K562 (cell line): ENCODE measurements around the gene B3GNT7. TPM values are rescaled to one million over a fixed set of nuclear protein-coding genes. Genes with fewer than 3 reads are reported as not detected.

ENCODE experiments used
- ATAC-seq: fragments of 200-7000 bp; cut with Tn5 transposase; 3 replicates; pipeline ENCODE4 v1.9.1; 2020; ENCODE audit warnings: moderate library complexity
- BruUV-seq: library from RNA; stranded (reverse); fragments of 400-500 nt; replicated peaks from 2 replicates; lab custom pipeline; 2021; lab: Mats Ljungman, UMichigan
- CTCF ChIA-PET: fragments of 300-600 bp; formaldehyde crosslinking; extraction: SDS; loops from one replicate; lab custom pipeline; 2021; ENCODE audit warnings: low intra/inter-chr PET ratio; lab: Yijun Ruan, JAX
- POLR2A ChIA-PET: fragments of 300-600, 350-650 bp; sonication (Branson Sonifier 250); formaldehyde crosslinking; extraction: SDS; loops from one replicate; lab custom pipeline; 2021; ENCODE audit warnings: antibody characterized with exemption, inconsistent platforms; lab: Yijun Ruan, JAX
- DNase-seq, 4 experiments: peaks; one replicate each; pipeline versions ENCODE4 v3.0.0 to v3.0.0-alpha.2; 2011 to 2018; ENCODE audit warnings: low spot score in 3 of 4, mixed read lengths in 3 of 4; ENCODE audit errors: extremely low read depth in 1 of 4
- FAIRE-seq: peaks from 2 replicates; lab custom pipeline; 2011; peaks lifted over from hg19 to GRCh38; lab: Jason Lieb, UNC
- H2AFZ ChIP-seq: 2 replicates; pipeline ENCODE4 v1.6.0; 2011; ENCODE audit warnings: low read depth, low read length, control low read depth, inconsistent platforms
- H3K27ac ChIP-seq: fragments of 200-600 bp; 3 replicates; pipeline ENCODE4 v1.8.0; 2011; ENCODE audit warnings: low read depth, mild to moderate bottlenecking, control low read depth, inconsistent platforms, low read length, moderate library complexity, mixed read lengths; ENCODE audit errors: extremely low read depth
- H3K27me3 ChIP-seq, 2 experiments: fragments of 300-600 bp in 1 of 2; 2 replicates in 1 of 2; 3 replicates in 1 of 2; pipeline versions ENCODE4 v1.6.0 to v1.8.0; 2011; ENCODE audit warnings: inconsistent platforms in 2 of 2, low read length in 2 of 2, mild to moderate bottlenecking in 1 of 2, mixed read lengths in 1 of 2, moderate library complexity in 1 of 2; ENCODE audit not compliant: control insufficient read depth in 2 of 2, insufficient read depth in 2 of 2
- H3K36me3 ChIP-seq: fragments of 300-600 bp; 3 replicates; pipeline ENCODE4 v1.8.0; 2011; ENCODE audit warnings: mild to moderate bottlenecking, low read length, inconsistent platforms; ENCODE audit not compliant: control insufficient read depth, insufficient read depth
- H3K4me1 ChIP-seq, 2 experiments: fragments of 200-600 bp in 1 of 2; replicated peaks in 1 of 2; 2 replicates in 1 of 2; 3 replicates in 1 of 2; pipeline versions ENCODE4 v1.5.1 to v1.8.0; 2011; ENCODE audit warnings: inconsistent platforms in 2 of 2, low read length in 2 of 2, mild to moderate bottlenecking in 1 of 2, mixed read lengths in 1 of 2, moderate library complexity in 1 of 2; ENCODE audit not compliant: control insufficient read depth in 2 of 2, insufficient read depth in 2 of 2
- H3K4me2 ChIP-seq: 2 replicates; pipeline ENCODE4 v1.6.1; 2011; ENCODE audit warnings: low read length, control low read depth, inconsistent platforms, mixed read lengths; ENCODE audit not compliant: insufficient read depth
- H3K4me3 ChIP-seq: fragments of 200-600 bp; sonication (generic), shearing (Covaris generic); 2 replicates; pipeline ENCODE4 v1.5.1; 2016; ENCODE audit warnings: control low read depth, inconsistent platforms
- H3K79me2 ChIP-seq: fragments of 200-600 bp; 3 replicates; pipeline ENCODE4 v1.8.0; 2011; ENCODE audit warnings: low read length, inconsistent platforms; ENCODE audit not compliant: control insufficient read depth, insufficient read depth
- H3K9ac ChIP-seq, 2 experiments: 2 replicates each; pipeline versions ENCODE4 v1.6.0 to v1.6.1; 2011; ENCODE audit warnings: low read depth in 2 of 2, low read length in 2 of 2, control low read depth in 1 of 2, inconsistent platforms in 1 of 2, mild to moderate bottlenecking in 1 of 2, mixed read lengths in 1 of 2; ENCODE audit not compliant: insufficient read depth in 1 of 2
- H3K9me1 ChIP-seq: one replicate; pipeline ENCODE4 v1.6.0; 2011; ENCODE audit warnings: inconsistent platforms, mild to moderate bottlenecking, low read length, moderate library complexity; ENCODE audit not compliant: control insufficient read depth, insufficient read depth
- H3K9me3 ChIP-seq: replicated peaks from 2 replicates; pipeline ENCODE4 v1.5.1; 2011; ENCODE audit warnings: low read depth, low read length, inconsistent platforms; ENCODE audit not compliant: control insufficient read depth, insufficient read depth
- H4K20me1 ChIP-seq: replicated peaks from 2 replicates; pipeline ENCODE4 v1.6.1; 2011; ENCODE audit warnings: low read length, inconsistent platforms, mixed read lengths; ENCODE audit not compliant: control insufficient read depth, insufficient read depth
- DLX4 ChIP-seq: fragments of 250-450 bp; sonication (Bioruptor Pico); IDR thresholded peaks from 2 replicates; pipeline ENCODE4 v1.6.1; 2021; ENCODE audit warnings: mild to moderate bottlenecking
- MEF2D ChIP-seq: conservative IDR thresholded peaks from 2 replicates; pipeline ENCODE4 v1.6.1; 2016; ENCODE audit warnings: low read depth, missing genetic modification characterization, missing compliant biosample characterization
- NFATC3 ChIP-seq: fragments of 450-650 bp; IDR thresholded peaks from 2 replicates; pipeline ENCODE4 v1.6.1; 2017; ENCODE audit warnings: mild to moderate bottlenecking
- PCBP2 ChIP-seq: fragments of 200-400 bp; formaldehyde crosslinking; IDR thresholded peaks from 2 replicates; pipeline ENCODE4 v1.6.1; 2018; ENCODE audit warnings: low read length, low read depth, mild to moderate bottlenecking, moderate library complexity; ENCODE audit not compliant: poor library complexity, severe bottlenecking
- PTRF ChIP-seq: fragments of 450-650 bp; IDR thresholded peaks from 2 replicates; pipeline ENCODE4 v1.6.1; 2016; ENCODE audit warnings: mild to moderate bottlenecking, missing genetic modification characterization, missing compliant biosample characterization
- SMARCC2 ChIP-seq: fragments of 450-650 bp; IDR thresholded peaks from 2 replicates; pipeline ENCODE4 v1.6.1; 2017; ENCODE audit warnings: antibody characterized with exemption, moderate library complexity, mild to moderate bottlenecking, low read depth
- TFE3 ChIP-seq: fragments of 450-650 bp; formaldehyde crosslinking; IDR thresholded peaks from 2 replicates; pipeline ENCODE4 v1.4.0; 2020; ENCODE audit warnings: mild to moderate bottlenecking, mixed read lengths
- ZBTB33 ChIP-seq: sonication (generic); formaldehyde crosslinking; IDR thresholded peaks from 2 replicates; pipeline ENCODE4 v1.8.1; 2023; ENCODE audit warnings: mild to moderate bottlenecking, missing genetic modification reagents
- ZNF146 ChIP-seq: IDR thresholded peaks from one replicate; pipeline ENCODE4 v1.6.1; 2018; ENCODE audit warnings: missing compliant biosample characterization; ENCODE audit not compliant: unreplicated experiment
- ZNF274 ChIP-seq: IDR thresholded peaks from 2 replicates; pipeline ENCODE4 v1.6.1; 2011; ENCODE audit warnings: low read depth, mild to moderate bottlenecking, low read length, moderate library complexity, borderline replicate concordance
- ZNF785 ChIP-seq: fragments of 250-450 bp; sonication (Bioruptor Pico); IDR thresholded peaks from 2 replicates; pipeline ENCODE4 v1.4.0; 2020; ENCODE audit warnings: mild to moderate bottlenecking
- WGBS: fragments of 100-300 bp; shearing (Covaris generic); methylation state at CpG from one replicate; pipeline ENCODE4 v1.1.6; 2016; ENCODE audit warnings: low coverage, mixed read lengths; ENCODE audit not compliant: insufficient coverage; ENCODE audit errors: missing lambda C conversion rate; 5-methylcytosine and 5-hydroxymethylcytosine counted together
- in situ Hi-C: fragments of 300-500 bp; cut with MboI; formaldehyde crosslinking; loops from 4 replicates; pipeline ENCODE4 v1.15.0; 2018; ENCODE audit warnings: inconsistent platforms, mixed read lengths
- intact Hi-C: fragments of 100-400 bp; cut with micrococcal nuclease; formaldehyde crosslinking; loops from 2 replicates; pipeline ENCODE4 v1.14.2; 2022
- polyA plus RNA-seq, 8 experiments: library from polyadenylated mRNA; depleted of rRNA in 4 of 8; stranded (reverse) in 5 of 8; unstranded in 3 of 8; fragments of >200 nt; fragmentation: Nextera tagmentation in 2 of 8; fragmentation: Illumina TruSeq in 1 of 8; extraction: Ambion mirVana in 2 of 8; extraction: Trizol in 1 of 8; gene quantifications; 2 replicates each; pipeline versions ENCODE4 v1.2.1 to v1.2.3, GENCODE V29; 2011 to 2014; ENCODE audit warnings: inconsistent platforms in 1 of 8, missing spikeins in 1 of 8
- total RNA-seq, 7 experiments: library from RNA; depleted of rRNA in 6 of 7; stranded (reverse); fragments of >200 nt in 6 of 7; fragmentation: Illumina TruSeq in 2 of 7; extraction: Trizol in 2 of 7; gene quantifications; 2 replicates each; pipeline versions ENCODE4 v1.2.1 to v1.2.3, GENCODE V29; 2011 to 2021; ENCODE audit warnings: low replicate concordance in 1 of 7
- TF ChIP-seq, protein P1 (sequence below): fragments of 450-650 bp; IDR thresholded peaks from 2 replicates; pipeline ENCODE4 v1.6.1; 2016; ENCODE audit warnings: mild to moderate bottlenecking

The B3GNT7 gene
- total and polyA plus RNA-seq, 9 of the 15 experiments (the other 6 are each of a cell fraction or from before 2014, with no cell fraction given): 0.20 TPM; not detected in 8

GRCh38 chr2:231397011-231397927 is 1.8 kb downstream of the B3GNT7 start:
- 21% methylated on average over 12 of the region's 22 CpGs for WGBS
- Histone ChIP-seq H3K4me2 (no peak overlapping the region), H4K20me1 (no peaks in the 10 kb centered on the region), H3K9me3 (no peaks in the 10 kb centered on the region), H2AFZ (no peak overlapping the region), H3K9ac (no peak overlapping the region), H3K9me1 (no peaks in the 10 kb centered on the region), H3K79me2 (no peaks in the 10 kb centered on the region), H3K27me3 (peaks cover 0 to 18% of the 10 kb centered on the region in 2 experiments; a peak in 2 of 5 replicates), H3K4me1 (peaks cover 4 to 16% of the 10 kb centered on the region in 2 experiments; a peak in 4 of 5 replicates), H3K4me3 (no peak overlapping the region), H3K27ac (no peak overlapping the region), H3K36me3 (no peaks in the 10 kb centered on the region)
- ChIA-PET CTCF (no interaction called here), POLR2A (interaction anchor here (1.2 kb wide), 1 partner anchor 28 kb away, joined by 3 read pairs; no protein-coding TSS in a partner anchor)
- in situ Hi-C loops: no loop called here
- ATAC-seq: no peak
- intact Hi-C loops: no loop called here
- DNase-seq: peak in 1 of 4 experiments; percentile 3
- BruUV-seq: no TSS peak
- FAIRE-seq: no peak
- TF ChIP-seq ZBTB33 (CRISPR knock-in tag) (no peak), ZNF274 (no peak), PTRF (no peak), PCBP2 (no peak), TFE3 (no peak), ZNF146 (CRISPR knock-in tag) (no peak), SMARCC2 (no peak), MEF2D (tag) (no peak), DLX4 (CRISPR knock-in tag) (no peak), ZNF785 (CRISPR knock-in tag) (no peak), NFATC3 (no peak)
- TF ChIP-seq, protein P1, sequence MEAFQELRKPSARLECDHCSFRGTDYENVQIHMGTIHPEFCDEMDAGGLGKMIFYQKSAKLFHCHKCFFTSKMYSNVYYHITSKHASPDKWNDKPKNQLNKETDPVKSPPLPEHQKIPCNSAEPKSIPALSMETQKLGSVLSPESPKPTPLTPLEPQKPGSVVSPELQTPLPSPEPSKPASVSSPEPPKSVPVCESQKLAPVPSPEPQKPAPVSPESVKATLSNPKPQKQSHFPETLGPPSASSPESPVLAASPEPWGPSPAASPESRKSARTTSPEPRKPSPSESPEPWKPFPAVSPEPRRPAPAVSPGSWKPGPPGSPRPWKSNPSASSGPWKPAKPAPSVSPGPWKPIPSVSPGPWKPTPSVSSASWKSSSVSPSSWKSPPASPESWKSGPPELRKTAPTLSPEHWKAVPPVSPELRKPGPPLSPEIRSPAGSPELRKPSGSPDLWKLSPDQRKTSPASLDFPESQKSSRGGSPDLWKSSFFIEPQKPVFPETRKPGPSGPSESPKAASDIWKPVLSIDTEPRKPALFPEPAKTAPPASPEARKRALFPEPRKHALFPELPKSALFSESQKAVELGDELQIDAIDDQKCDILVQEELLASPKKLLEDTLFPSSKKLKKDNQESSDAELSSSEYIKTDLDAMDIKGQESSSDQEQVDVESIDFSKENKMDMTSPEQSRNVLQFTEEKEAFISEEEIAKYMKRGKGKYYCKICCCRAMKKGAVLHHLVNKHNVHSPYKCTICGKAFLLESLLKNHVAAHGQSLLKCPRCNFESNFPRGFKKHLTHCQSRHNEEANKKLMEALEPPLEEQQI: no peak
